ENCODE measurements around the gene ART3.

DNA sequence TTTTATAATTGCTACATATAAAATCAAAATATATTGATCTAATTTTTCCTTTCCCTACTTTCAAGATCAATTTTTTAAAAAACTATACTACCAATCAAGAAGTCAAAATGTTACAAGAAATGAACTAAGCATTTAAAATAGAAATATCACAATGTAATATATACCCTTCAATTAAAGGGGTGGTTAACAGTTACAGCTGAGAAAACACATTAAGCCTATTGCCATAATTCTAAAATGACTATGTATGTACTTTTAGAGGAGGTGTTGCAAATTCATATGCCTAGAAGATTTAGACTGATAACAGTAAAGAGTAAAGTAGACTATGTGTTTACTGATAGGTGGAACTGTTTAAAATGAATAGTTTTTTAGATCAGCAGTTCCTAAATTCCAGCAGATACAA lies 70.0 kb downstream of the ART3 start:
- TF ChIP-seq, protein P1, sequence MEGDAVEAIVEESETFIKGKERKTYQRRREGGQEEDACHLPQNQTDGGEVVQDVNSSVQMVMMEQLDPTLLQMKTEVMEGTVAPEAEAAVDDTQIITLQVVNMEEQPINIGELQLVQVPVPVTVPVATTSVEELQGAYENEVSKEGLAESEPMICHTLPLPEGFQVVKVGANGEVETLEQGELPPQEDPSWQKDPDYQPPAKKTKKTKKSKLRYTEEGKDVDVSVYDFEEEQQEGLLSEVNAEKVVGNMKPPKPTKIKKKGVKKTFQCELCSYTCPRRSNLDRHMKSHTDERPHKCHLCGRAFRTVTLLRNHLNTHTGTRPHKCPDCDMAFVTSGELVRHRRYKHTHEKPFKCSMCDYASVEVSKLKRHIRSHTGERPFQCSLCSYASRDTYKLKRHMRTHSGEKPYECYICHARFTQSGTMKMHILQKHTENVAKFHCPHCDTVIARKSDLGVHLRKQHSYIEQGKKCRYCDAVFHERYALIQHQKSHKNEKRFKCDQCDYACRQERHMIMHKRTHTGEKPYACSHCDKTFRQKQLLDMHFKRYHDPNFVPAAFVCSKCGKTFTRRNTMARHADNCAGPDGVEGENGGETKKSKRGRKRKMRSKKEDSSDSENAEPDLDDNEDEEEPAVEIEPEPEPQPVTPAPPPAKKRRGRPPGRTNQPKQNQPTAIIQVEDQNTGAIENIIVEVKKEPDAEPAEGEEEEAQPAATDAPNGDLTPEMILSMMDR (conservative IDR thresholded peaks at IDR 0.05; ENCODE audit: low read depth, low read length) = no peak
- TF ChIP-seq EZH2 (IDR thresholded peaks at IDR 0.05; ENCODE audit: borderline replicate concordance, low read depth, low read length, poor library complexity, severe bottlenecking) = no peak
